HFFc6 (cell line): ENCODE measurements around the gene PDE4D. TPM values are rescaled to one million over a fixed set of nuclear protein-coding genes. Genes with fewer than 3 reads are reported as not detected.

Source experiments
- DNase-seq: peaks from one replicate; pipeline ENCODE4 v3.0.0-alpha.2; 2018
- H3K27ac Mint-ChIP-seq: 2 replicates; pipeline ENCODE4 v1.8.0; 2020; ENCODE audit warnings: mild to moderate bottlenecking, mixed read lengths
- H3K27me3 Mint-ChIP-seq: 2 replicates; pipeline ENCODE4 v1.8.0; 2021; ENCODE audit warnings: mild to moderate bottlenecking, moderate library complexity, mixed read lengths; ENCODE audit not compliant: insufficient read depth
- H3K36me3 Mint-ChIP-seq: 2 replicates; pipeline ENCODE4 v1.8.0; 2021; ENCODE audit warnings: low read depth, mixed read lengths
- H3K4me1 Mint-ChIP-seq: 2 replicates; pipeline ENCODE4 v1.8.0; 2020; ENCODE audit warnings: low read depth, mixed read lengths
- H3K4me3 Mint-ChIP-seq: 2 replicates; pipeline ENCODE4 v1.8.0; 2020; ENCODE audit warnings: mild to moderate bottlenecking, moderate library complexity, mixed read lengths
- H3K9me3 Mint-ChIP-seq: 2 replicates; pipeline ENCODE4 v1.8.0; 2020; ENCODE audit warnings: mild to moderate bottlenecking, mixed read lengths
- total RNA-seq, 6 experiments: library from RNA; stranded (reverse); fragmentation: NEBNext Ultra II Directional; extraction: Animal tissue kit (Norgen Biotek cat#: 25700); gene quantifications; 2 replicates in 1 of 6; 3 replicates in 5 of 6; pipeline ENCODE4 v1.2.3, GENCODE V29; 2021
- TF ChIP-seq, protein P1 (sequence below): fragments of 200-600 bp; sonication (generic); IDR thresholded peaks from 2 replicates; pipeline ENCODE4 v1.5.0; 2021; ENCODE audit warnings: antibody characterized with exemption, mild to moderate bottlenecking

Gene PDE4D
- total RNA-seq, 6 experiments from 2014 or later, result 1.8 to 7.3 (median 6.2) TPM

DNA sequence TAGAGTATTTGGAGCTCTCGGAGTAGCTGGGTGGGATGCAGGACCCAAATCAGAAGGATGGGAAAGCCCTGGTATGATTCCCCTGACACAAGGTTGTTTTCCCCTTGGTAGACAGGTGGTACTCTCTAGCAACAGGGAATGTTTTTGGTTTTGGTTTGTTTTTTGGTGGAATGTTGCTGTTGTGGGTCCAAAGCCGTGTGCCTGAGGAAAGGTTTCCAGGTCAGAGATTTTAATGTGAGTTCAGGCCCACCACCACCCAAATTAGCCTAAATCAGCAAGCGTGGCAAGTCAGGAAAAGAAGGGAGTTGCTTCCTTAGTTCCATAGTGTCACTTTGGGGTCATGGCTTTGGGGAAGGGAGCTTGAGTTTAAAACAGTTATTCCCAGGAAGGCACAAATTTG is 925.2 kb downstream of the PDE4D start:
- no peak overlapping the region for H3K4me3 Mint-ChIP-seq
- H3K36me3 Mint-ChIP-seq, result no peaks in the 10 kb centered on the region
- no peaks in the 10 kb centered on the region for H3K9me3 Mint-ChIP-seq
- no peak for DNase-seq
- peaks cover 2% of the 10 kb centered on the region for H3K27me3 Mint-ChIP-seq
- no peaks in the 10 kb centered on the region for H3K4me1 Mint-ChIP-seq
- H3K27ac Mint-ChIP-seq, result no peak overlapping the region
- TF ChIP-seq, protein P1, sequence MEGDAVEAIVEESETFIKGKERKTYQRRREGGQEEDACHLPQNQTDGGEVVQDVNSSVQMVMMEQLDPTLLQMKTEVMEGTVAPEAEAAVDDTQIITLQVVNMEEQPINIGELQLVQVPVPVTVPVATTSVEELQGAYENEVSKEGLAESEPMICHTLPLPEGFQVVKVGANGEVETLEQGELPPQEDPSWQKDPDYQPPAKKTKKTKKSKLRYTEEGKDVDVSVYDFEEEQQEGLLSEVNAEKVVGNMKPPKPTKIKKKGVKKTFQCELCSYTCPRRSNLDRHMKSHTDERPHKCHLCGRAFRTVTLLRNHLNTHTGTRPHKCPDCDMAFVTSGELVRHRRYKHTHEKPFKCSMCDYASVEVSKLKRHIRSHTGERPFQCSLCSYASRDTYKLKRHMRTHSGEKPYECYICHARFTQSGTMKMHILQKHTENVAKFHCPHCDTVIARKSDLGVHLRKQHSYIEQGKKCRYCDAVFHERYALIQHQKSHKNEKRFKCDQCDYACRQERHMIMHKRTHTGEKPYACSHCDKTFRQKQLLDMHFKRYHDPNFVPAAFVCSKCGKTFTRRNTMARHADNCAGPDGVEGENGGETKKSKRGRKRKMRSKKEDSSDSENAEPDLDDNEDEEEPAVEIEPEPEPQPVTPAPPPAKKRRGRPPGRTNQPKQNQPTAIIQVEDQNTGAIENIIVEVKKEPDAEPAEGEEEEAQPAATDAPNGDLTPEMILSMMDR, result no peak

DNA sequence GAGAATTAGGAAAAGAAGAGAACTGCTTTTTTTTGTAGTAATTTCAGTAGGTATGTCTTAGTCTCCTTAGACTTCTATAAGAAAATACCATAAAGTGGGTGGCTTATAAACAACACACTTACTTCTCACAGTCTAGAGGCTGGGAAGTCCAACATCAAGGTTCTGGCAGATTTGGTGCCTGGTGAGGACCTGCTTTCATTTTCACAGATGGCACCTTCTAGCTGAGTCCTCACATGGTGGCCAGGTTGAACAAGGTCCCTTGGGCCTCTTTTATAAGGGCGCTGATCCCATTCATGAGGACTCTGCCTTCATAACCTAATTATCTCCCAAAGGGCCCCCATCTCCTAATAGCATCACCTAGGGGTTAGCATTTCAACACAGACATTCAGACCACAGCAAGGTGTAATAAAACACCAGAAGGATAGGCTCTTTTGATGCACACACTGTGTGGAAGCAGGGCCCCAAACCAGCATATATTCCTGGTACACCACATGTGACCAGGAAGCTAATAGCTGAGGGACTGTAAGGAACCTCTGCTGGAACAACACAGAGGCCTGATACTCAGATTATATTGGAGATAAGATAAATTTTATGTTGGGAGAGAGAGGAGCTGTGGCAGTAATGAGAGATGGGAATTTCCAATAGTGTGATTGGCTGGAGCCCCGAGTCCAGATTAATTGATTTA is 925.8 kb downstream of the PDE4D start:
- no peaks in the 10 kb centered on the region for H3K4me1 Mint-ChIP-seq
- TF ChIP-seq, protein P1, result no peak
- H3K27ac Mint-ChIP-seq, result no peak overlapping the region
- no peak overlapping the region for H3K4me3 Mint-ChIP-seq
- H3K36me3 Mint-ChIP-seq, result no peaks in the 10 kb centered on the region
- no peak for DNase-seq
- H3K27me3 Mint-ChIP-seq, result peaks cover 4% of the 10 kb centered on the region
- H3K9me3 Mint-ChIP-seq, result no peaks in the 10 kb centered on the region

DNA sequence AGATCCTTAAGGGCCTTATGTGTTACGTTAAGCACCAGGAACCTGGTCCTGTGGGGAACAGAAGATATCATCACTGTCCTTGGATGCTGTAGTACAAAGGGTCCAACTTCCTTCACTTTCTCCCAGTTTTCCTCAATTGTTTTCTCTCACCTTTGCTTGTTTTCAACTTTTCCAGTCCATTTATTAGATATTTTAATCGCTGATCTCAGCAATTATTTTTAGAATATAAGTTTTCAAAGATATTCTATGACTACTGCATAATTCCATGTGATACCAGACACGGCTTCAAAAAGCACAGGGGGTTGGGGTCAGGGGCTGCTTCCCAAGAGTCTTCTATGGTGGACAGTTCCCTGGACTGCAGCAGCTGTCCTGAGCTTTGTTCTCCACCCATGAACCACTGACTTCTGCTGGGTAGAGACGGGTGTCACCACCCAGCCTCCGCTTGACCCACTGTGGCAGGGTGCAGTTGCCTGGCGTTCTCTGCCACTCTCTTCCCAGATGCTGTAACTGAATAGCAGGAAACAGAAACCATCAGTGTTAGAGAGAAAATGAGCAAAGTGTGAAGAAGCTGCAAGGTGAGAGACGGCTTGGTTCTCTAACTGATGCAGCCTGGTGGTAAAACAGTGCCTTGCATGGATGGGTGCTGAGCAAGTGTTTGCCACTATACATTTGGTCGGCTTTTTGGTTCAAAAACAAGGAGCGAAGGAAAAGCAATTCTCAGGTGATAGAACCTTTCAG is 927.7 kb downstream of the PDE4D start:
- TF ChIP-seq, protein P1, result peak; percentile 20; the same call in 1 of the 2 replicates
- H3K9me3 Mint-ChIP-seq, result no peaks in the 10 kb centered on the region
- H3K4me3 Mint-ChIP-seq, result no peak overlapping the region
- H3K36me3 Mint-ChIP-seq, result no peaks in the 10 kb centered on the region
- no peaks in the 10 kb centered on the region for H3K4me1 Mint-ChIP-seq
- peaks cover 7% of the 10 kb centered on the region for H3K27me3 Mint-ChIP-seq
- H3K27ac Mint-ChIP-seq, result no peak overlapping the region
- no peak for DNase-seq

DNA sequence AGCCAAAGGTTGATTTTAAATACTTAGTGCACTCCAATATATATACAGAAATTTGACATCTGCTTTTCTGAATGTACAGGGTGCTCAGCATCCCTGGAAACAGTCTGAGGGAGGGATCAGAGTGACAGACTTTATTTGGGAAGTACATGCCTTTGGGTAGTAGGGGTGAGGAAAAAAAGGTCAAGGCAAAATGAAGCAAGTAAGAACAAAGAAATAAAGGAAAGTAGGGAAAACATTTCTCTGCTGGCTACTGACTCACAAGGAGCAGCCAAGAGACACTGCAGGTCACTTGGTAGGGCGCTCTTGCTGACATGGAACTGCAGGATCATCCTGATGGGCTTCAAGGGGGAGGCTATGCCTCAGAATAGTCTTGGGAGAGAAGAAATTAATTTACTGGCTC is 929.7 kb downstream of the PDE4D start:
- H3K4me1 Mint-ChIP-seq, result no peaks in the 10 kb centered on the region
- H3K36me3 Mint-ChIP-seq, result no peaks in the 10 kb centered on the region
- H3K27me3 Mint-ChIP-seq, result peaks cover 7% of the 10 kb centered on the region
- no peak for DNase-seq
- H3K9me3 Mint-ChIP-seq, result no peaks in the 10 kb centered on the region
- H3K27ac Mint-ChIP-seq, result no peak overlapping the region
- H3K4me3 Mint-ChIP-seq, result no peak overlapping the region
- TF ChIP-seq, protein P1, result no peak

DNA sequence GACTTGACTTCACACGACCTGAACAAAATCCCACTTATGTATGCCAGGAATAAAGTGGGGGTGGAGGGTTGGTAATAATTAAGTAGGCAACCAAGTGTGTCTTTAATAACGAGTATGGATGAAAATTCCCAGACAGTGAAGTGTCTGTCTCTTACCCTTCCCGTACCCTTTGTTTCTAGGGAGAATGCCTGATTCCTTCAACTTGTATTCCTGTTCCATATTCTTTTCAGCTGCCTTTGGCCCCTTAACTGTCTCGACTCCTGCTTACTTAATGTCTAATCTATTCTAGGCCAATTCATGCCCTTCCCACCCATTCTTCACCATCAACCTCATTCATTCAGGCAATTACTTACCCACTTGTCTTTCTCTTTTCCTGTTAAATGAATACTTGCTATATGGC is 930.2 kb downstream of the PDE4D start:
- TF ChIP-seq, protein P1, result no peak
- Mint-ChIP-seq H3K27me3 (peaks cover 7% of the 10 kb centered on the region), H3K4me3 (no peak overlapping the region), H3K4me1 (no peaks in the 10 kb centered on the region), H3K36me3 (no peaks in the 10 kb centered on the region), H3K9me3 (no peaks in the 10 kb centered on the region), H3K27ac (no peak overlapping the region)
- DNase-seq, result no peak
